AG08396 (cell line): Measurements from ENCODE around the gene VRK3.

ENCODE experiments used
- DNase-seq: peaks from one replicate; pipeline ENCODE4 v3.0.0; 2012; ENCODE audit warnings: low spot score, mixed read lengths

The VRK3 gene

DNA sequence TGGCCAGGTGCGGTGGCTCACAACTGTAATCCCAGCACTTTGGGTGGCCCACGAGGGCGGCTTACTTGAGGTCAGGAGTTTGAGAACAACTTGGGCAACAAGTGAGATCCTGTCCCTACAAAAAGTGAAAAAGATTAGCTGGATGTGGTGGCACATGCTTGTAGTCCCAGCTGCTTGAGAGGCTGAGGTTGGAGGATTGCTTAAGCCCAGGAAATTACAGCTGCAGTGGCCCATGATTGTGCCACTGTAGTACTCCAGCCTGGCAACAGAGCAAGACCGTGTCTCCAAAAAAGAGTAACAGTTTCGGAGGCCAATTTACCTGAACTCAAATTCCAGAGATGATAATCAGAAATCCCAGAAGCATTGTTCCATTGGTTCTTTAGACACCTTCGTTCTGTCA is 5.1 kb upstream of the VRK3 start:
- no peak for DNase-seq

DNA sequence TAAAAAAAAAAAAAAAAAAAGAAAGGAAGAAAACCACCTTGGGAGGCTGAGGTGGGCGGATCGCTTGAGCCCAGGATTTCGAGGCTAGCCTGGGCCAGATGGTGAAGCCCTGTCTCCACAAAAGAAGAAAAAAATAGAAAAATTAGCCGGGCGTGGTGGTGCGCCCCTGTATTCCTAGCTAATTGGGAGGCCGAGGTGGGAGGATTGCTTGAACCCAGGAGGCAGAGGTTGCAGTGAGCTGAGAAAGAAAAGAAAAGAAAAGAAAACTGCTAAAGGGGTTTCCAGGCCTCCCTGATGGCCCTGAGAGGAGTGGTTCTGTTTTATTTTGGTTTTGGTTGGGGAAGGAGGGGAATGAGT is 1.4 kb upstream of the VRK3 start:
- DNase-seq = no peak

DNA sequence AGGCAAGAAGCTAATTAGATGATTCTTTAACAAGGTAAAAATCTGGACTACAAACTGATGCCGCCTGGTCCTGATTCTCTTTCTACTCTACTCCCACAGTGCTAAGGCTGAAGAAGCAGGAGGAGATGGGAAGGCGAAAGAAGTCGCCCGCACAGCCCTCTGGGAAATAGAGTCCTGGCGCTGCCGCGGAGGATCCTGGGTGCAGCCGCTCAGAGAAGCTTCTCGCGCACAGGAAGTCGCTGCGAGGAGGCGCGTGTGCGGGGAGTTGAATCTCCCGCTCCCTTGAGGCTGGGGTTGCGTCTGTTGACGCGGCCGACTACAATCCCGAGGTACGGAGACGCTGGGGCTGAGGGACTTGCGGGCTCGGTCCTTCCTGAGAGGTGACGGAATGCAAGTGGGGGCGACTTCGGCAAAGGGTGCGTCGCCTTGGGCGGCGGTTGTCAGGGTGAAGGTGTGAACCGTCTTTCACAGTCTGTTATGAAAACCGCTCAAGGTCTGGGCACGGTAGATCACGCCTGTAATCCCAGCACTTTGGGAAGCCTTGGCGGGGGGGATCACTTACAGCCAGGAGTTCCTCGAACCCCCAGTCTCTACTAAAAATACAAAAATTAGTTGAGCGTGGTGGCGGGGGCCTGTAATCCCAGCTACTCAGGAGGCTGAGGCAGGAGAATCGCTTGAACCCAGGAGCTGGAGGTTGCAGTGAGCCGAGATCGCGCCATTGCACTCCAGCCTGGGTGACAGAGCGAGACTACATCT is 800 bp upstream of the VRK3 start, which contains the start of gene ZNF473:
Gene ZNF473, plus strand, starts transcription at position 212 of the 756 bp plus-strand sequence. CDS start 5,078 bp downstream, outside the sequence.
- DNase-seq = peak; percentile 90

DNA sequence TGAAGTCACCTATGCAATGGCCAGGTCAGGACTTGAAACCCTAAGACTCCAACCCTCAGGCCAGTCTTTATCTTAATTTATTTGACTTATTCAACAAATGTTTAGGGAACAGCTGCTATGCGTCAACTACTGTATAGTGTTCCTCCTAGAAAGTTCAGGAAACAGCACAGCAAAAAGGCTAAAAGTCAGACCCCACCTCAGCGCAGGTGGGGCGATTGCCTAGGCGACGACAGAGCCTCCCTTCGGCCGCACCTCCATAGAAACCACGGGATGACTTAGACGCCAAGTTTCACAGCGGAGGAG is 502 bp downstream of the VRK3 start:
- no peak for DNase-seq

DNA sequence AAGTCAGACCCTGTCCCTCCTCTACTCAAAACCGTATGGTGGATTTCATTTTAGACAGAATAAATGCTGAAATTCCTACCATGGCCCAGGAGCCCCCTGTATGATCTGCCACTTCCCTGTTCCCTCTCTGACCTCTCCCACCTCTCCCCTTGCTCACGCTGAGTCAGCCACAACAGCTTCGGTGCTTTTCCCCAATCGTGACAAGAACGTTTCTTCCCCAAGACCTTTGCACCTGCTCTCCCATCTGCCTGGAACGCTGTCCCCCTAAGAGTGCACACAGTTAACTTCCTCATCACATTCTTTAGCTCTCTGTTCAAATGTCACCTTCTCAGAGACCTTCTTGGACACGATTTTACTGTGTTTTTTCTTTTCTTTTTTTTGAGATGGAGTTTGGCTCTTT is 2.3 kb downstream of the VRK3 start:
- DNase-seq = no peak

DNA sequence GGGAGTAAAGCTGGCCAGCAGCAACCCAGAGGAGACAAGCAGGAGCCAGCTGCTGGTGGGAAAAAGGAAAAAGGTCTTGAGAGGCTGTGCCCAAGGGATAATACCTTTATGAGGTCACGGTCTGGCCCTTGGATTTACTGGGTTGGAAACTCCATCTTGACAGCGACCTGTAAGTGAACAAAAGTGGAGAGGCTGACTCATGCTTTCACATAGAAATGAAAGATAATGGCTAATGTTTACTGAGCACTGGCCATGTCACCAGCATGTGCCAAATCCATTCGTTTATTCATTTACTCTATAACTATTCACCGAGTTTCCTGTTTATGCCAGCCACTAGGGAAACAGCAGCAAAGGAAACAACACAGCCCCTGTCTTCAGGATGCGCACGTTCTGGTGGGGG is 4.7 kb downstream of the VRK3 start:
- no peak for DNase-seq

DNA sequence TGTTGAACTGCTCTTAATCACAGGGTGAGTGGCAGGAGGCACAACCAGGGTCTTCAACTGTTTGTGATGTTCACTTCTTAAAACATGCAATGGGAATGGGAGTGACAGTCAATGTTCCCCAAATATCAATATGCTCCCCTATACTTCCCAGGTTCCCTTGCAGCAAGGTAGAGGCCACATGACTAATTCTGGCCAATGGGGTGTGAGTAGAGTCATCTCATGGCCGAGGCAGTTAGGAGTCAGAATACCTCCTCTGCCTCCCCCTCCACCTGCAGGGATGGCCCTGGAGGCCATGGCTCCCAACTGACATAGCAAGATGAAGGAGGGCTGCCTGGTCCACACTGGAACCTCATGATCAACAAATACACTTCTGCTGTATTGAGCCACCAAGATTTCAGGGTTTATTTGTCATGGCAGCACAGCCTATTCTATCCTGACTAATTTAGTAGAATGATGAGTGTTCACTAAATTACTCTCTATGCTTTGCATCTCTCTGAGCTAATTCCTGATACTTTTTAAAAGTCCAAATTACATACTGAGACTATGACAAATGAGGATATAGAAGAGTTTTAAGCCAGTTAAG is 8.9 kb downstream of the VRK3 start:
- DNase-seq = no peak

DNA sequence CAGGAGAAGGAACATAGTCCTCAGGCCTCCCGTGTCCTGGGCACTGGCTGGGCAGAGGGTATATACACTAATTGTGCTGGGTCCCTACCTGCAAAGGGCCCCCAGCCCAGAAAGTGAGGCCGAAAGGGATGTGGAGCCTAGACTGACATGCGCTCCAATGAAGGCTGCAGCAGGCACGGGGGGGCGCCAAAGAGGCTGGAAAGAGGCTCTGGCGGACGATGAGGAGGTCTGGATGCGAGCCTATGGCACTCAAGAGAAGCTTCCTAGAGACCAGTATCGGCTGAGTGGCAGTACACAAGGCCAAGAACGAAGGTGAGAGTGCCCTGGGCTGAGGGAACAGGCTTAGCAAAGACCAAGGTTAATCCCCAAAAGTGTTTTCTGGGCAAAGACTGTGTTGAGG is 16.6 kb downstream of the VRK3 start:
- no peak for DNase-seq

DNA sequence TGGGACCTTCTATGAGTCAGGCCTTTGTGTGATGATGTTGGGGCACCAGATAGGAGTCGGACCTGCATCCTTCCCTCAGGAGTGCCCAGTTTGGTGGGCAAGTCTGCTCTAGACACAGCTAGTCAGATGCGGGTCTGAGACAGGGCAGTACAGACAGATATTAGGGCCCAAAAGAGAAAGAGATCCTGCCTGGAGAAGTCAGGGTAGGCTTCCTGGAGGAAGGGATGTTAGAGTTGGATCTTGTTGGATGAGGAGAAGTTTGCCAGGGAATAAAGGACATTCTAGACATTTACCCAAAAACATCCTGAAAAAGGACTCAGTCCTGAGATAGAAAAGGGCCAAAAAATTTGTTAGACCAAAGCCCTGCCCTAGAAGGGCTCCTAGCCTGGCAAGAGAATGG is 17.2 kb downstream of the VRK3 start:
- DNase-seq = no peak

DNA sequence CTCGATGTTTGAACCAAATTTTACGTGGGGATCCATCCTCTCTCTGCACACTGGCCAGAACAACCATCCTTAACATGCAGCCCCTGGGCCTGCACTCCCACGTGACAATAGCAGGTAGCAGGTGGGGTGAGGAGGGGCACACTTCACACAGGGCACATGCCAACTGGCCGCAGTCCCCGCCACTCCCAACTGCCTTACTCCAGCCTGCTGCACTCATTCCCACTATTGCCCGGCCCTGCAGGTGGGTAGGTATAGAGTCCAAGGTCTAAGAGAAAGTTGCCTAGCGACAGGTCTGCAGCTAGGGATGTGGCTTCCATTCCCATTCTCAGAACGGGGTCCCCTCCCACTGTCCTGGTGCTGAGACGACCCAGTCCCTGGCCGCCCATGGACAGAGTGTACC is 18.0 kb downstream of the VRK3 start:
- DNase-seq = no peak

DNA sequence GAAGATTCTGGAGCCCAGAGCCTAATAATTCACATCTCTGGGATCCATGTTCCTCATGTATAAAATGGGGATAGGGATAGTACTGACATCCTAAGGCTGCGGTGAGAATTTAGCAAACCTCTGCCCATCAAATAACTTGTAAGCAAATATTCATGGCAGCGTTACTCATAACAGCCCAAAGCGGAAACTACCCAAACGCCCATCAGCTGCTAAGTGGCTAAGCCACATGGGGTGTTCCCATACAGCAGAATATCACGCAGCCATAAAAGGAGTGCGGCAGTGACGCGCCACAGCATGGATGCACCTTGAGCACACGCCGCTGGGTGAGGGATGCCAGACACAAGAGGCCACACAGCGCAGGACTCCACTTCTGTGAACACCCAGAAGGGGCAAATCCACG is 19.7 kb downstream of the VRK3 start:
- no peak for DNase-seq

DNA sequence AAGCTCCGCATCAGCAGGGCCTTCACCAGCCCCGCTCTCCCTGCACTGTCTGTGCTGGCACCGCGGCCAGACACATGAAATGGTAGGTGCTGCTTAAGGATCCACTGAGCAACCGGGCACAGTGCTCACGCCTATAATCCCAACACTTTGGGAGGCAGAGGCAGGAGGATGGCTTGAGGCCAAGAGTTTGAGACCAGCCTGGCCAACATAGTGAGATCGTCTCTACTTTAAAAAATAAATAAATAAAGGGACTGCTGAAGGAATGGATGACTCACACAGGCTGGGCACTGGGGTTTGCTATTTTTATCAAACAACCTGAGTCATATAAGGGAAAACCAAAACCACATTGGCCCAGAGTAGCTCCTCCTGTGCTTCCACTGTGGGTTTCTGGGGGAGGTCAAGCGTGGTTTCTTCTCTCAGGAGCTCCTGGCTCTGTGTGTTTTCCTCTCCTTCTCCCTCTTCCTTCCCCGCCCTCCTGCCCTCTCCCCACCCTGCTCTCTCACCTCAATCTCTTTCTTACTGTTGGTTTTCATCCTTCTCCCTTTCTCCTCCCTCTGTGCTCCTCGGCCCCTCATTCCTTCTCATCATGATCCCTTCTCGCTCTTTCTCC is 21.3 kb downstream of the VRK3 start:
- DNase-seq = peak; percentile 92

DNA sequence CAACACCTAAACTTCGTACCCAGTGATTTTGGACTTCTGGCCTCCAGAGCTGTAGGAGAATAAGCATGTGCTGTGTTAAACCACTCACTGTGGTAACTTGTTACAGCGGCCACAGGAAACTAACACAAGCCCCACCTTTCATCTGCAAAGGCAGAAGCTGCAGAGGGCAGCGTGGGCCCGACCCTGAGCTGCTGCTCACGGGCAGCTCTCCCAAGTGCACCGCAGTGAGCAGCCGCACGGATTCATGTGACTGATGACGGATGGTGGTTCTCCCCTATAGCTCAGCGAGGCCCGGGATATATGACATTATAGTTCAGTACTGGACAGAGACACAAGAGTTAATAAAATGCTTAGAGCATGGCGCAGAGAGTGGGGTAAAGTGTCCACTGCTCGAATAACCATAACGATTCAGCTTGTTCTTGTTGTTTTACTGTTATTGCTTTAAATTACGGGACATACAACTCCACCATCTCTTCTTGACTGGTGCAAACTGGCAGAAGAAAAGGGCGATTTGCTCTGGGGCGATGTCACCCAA is 21.9 kb downstream of the VRK3 start:
- no peak for DNase-seq

DNA sequence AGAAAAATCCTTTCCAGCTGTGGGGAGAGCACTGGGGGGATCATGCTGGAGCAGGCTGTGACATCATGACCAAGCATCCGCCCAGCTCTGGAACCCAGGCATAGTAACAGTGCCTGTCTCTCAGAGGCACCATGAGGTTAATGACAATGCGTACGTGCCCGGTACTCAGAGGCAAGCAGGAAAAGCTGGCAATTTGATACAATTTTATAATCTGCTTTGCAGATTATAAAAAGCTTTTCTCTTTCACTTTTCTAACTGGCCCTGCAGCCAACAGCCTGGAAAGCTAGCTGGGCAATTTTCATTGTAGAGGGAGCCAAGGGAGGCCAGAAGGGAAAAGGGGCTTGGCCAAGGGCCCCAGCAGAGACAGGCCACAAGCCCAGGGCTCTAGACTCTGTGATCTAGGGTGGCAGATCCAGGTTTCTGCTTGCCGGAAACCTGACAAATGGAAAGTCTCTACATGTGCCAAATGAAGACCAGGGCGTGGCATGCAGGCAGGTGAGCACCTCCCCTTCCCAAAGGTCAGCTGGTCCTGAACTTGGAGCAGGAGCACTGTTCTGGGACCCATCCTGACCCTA is 22.7 kb downstream of the VRK3 start:
- DNase-seq = no peak

DNA sequence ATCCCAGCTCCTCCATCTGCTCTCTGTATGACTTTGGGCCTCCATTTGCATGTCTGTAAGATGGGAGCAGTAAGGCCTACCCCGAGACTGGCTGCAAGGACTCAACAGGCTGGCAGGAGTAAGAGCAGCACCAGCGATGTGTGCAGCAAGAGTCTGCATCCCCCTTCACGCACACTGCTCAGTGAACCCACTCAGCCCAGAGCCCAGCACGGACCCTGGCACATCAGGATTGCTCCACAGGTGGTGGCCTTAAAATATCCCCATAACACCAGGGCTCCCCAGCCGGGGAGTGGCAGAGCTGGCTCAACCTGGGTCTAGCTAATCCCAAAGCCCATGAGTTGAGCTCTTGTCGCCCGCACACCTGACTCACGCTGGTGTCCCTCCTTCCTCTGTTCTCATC is 23.4 kb downstream of the VRK3 start:
- DNase-seq = no peak

DNA sequence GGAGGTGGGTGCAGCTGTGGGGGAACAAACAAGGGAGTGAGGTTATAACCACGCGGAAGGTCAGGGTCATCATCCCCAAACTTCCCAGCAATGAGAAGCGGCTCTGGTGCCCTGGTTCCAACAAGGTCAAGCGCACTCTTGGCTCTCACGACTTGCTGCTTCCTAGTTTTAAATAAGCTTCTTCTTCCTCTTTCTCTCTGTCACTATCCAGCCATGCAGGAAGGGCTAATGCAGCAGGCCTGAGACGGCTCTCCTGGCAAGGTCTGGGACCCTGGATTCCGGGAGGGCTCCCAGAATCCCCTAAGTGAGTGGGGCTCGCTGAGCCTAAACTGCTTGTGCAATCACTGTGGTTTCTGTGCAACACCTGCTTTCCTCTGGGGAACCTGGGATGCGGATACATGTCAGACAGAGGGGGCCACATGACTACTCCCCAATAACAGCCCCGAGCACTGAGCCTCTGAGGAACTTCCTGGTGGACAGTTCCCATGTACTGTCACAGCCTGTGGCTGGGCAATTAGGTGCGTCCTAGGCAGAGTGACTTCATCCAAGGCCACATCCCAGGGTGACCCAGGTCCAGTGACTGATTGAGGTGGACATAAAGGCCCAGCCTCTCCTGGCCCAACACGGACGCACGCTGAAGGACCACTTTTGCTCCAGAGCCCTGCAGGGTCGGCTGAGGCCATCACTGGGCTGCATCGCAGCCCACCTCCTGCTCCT is 24.2 kb downstream of the VRK3 start:
- no peak for DNase-seq

DNA sequence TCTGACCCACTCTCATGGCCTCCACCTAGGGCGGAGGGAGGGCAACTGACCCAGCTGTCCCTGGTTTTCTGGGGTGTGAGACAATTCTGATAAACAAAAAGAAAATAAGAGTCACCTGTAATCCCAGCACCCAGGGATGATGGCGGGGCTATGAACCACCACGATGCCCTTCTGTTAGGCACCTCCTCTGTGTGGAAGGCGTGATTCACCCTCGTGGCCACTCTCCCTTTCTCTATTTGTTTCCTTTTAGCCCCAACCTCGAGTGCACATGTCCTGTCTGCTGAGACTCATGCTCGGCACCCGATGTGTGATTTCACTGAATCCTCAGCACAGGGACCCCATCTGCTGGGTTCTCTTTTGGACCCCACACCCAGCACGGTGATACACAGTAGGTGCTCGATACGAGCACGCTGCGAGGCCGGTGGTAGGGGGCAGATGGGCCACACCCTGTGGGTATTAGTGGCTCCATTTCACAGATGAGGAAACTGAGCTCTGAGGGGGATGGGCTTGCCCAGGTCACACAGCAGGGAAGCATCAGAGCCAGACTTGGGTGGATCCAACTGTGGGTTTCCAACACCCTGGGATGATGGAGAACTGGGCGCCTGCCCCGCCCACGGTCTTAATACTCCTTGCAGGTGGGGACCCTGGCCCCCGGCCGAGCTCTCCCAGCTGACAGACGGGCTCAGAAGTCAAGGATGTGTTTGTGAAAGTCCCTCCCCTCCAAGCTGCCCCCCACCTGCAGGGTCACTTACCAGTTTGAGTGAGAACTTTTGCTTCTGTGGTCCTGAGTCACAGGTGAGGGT is 24.9 kb downstream of the VRK3 start:
- no peak for DNase-seq

DNA sequence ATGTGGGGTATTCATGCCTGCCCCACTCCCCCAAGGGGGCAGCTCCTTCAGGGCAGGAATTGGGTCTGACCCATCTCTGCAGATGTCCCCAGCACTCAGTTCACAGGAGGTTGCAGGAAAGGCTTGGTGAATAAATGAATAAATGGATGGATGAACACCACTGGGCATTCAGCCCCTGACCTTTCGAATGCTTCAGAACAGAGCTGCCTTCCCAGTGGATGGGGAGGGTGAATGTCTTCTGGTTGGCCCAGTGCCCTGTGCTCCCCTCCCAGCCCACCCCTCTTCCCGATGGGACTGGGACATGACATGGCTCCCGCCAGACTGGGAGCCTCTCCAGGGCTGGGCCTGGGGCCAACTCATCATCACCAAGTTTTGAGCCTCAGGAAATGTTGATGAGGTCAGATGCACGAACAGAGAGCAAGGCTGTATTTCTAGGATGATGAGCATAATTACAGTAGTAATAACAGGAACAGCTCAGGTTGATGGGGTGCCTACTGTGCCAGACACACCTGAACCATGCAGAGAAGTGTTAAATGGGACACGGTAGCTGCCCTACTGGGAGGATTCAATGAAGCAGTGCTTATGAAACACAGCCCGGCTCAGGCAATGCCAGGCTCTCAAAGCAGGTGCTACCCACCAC is 25.7 kb downstream of the VRK3 start:
- no peak for DNase-seq

DNA sequence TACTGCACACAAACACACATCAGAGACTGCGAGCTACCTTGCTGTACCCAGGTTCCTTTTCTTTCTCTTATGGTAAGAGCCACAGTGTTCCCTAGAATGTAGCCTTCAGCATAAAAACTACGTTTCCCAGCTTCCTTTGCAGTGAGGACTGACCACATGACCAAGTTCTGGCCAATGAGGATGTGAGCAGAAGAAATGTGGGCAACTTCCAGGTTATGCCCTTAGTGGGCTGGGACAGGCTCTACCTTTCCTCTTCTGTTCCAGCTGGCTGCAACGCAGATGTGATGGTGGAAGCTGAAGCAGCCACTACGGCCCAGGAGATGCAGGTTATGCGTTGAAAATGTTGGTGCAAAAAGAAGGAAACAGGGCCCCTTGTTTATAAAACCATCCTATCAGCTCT is 27.5 kb downstream of the VRK3 start:
- DNase-seq = peak; percentile 35

DNA sequence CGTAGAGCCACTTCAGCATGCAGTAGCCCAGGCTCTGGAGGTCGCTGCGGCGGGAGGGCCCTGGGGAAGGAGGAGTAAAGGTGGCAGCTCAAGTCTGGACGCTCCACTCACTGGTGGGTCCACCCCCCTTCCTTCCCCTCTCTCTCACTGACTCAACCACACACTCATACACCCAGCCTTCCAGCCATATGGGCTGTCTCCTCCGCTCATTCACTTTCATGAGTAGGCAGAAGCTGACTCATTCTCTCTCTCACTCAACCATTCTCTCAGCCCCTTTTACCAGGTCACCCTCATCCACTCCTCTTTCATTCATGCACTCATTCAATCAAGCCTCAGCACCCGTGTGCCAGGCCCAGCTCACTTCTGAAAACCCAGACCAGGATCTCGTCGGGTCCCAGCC is 36.7 kb downstream of the VRK3 start:
- DNase-seq = peak; percentile 36

DNA sequence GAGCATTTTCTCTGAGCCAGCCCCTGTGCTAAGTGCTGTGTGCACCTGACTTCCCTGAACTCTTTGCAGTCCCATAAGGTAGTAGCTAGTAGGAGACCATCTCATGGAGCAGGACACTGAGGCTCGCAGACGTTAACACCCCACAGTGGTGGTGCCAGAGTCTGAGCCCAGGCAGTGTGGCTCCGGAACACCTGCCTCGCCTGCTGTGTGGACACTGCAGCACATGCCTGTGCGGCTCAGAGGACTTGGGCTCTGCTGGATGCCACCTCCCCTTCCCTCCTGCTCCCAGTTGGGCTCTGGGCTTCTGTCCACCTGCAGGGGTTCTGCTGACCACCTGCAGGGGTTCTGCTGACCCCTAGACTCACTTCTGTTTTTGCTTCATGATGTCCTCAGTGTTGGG is 37.2 kb downstream of the VRK3 start:
- DNase-seq = no peak
